ENCODE data around the gene DNAJC6.

The DNAJC6 gene

DNA sequence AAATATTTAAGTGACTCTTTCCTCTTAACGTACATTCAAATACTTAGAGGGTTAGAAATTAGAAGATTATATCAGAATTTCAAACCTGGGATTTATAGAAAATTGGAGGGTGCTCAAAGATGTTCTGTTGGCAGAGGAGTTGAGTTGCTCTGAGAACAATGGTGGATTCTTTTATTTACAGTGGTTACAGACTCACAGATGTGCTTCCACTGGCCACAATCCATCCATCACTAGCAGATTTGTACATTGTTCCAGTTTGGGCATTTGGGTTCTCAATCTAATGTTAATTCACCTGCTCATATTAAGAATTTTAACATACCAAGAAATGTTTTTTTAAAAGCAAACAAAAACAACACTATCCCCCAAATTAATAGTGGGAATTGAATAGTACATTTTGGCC is 23.5 kb downstream of the DNAJC6 start:
- TF ChIP-seq, protein P1, sequence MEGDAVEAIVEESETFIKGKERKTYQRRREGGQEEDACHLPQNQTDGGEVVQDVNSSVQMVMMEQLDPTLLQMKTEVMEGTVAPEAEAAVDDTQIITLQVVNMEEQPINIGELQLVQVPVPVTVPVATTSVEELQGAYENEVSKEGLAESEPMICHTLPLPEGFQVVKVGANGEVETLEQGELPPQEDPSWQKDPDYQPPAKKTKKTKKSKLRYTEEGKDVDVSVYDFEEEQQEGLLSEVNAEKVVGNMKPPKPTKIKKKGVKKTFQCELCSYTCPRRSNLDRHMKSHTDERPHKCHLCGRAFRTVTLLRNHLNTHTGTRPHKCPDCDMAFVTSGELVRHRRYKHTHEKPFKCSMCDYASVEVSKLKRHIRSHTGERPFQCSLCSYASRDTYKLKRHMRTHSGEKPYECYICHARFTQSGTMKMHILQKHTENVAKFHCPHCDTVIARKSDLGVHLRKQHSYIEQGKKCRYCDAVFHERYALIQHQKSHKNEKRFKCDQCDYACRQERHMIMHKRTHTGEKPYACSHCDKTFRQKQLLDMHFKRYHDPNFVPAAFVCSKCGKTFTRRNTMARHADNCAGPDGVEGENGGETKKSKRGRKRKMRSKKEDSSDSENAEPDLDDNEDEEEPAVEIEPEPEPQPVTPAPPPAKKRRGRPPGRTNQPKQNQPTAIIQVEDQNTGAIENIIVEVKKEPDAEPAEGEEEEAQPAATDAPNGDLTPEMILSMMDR (IDR thresholded peaks at IDR 0.05; ENCODE audit: borderline replicate concordance, insufficient read depth, low read depth, low read length) = no peak
- H3K4me3 ChIP-seq (ENCODE audit: low read depth, low read length) = no peak overlapping the region

DNA sequence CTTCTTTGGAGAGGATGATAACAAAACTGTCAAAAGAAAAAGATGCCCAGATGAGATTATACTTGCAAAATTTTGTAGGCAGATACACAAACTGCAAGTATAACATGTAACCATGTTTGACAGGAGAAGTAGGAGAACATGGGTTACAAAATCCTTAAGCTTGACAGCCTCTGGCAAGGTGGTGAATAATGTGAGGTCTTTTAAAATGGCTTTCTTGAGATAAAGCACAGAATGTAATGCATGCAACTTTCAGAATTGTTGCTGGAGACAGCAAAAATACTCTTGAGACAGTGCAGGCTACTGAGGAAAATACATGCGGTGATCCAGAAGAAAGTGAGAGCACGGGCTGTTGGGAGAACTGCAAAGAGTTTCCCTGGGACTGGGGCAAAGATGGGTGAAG is 24.7 kb downstream of the DNAJC6 start:
- H3K4me3 ChIP-seq (ENCODE audit: low read depth, low read length) = no peak overlapping the region
- TF ChIP-seq, protein P1 (IDR thresholded peaks at IDR 0.05; ENCODE audit: borderline replicate concordance, insufficient read depth, low read depth, low read length) = no peak

DNA sequence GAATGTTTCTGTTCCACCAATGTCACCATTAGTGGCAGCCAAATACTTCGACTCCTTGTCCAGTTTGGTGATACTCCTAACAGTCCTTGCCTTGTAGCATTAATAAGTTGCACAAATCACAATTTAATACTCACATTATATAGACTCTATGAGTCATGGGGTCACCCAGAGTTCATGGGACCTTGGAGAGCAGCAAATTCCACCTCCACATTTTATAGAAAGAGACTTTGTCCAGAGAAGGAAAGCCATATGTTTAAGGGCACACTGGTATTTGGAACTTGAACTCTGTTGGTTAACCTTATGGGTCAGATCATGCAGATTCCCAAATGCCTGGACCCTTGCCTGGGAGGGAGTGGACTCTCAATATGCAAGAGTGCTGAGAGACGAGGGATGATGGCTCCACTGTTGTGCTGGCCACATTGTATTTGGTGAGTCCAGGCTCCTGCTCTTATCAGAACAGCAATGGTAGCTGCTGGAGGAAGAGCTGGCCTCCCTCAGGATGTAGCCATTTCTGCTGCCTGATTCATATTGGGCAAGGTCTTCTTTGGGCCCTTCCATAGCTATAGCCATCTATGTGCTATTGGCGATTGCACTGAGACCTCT is 30.6 kb downstream of the DNAJC6 start:
- TF ChIP-seq, protein P1 (IDR thresholded peaks at IDR 0.05; ENCODE audit: borderline replicate concordance, insufficient read depth, low read depth, low read length) = no peak
- H3K4me3 ChIP-seq (ENCODE audit: low read depth, low read length) = no peak overlapping the region

DNA sequence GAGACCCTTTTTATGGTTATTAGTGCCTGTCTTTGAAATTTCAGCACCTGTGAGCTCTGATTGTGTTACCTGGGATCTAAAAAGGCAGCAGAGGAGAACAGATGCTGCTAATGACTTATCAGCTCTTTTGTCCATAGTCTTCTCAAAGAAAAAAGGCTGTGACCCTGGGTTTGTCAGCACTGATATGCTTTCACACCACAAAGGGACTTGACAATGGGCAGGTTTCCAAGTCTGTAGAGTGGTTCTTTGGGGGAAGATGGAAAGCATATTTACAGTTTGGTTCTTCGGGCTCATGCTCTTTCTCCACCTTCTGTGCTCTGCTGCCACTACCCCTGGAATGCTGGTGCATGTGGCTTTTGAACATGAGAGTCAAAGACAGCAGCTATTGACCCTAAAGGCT is 32.0 kb downstream of the DNAJC6 start:
- no peak overlapping the region for H3K4me3 ChIP-seq (ENCODE audit: low read depth, low read length)
- TF ChIP-seq, protein P1 (IDR thresholded peaks at IDR 0.05; ENCODE audit: borderline replicate concordance, insufficient read depth, low read depth, low read length) = no peak

DNA sequence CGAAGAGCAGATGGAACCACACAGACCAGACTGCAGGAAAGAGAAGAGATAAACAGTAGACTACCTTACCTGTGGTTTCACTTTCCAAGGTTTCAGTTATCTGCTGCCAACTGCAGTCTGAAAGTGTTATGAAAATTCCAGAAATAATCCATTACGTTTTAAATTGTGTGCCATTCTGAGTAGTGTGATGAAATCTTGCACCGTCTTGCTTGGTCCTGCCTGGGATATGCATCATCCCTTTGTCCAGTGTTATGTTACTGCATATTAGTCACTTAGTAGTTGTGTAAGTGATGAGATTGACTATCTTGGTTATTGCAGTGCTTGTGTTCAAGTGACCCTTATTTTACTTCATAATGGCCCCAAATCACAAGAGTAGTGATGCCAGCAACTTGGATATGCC is 33.9 kb downstream of the DNAJC6 start:
- TF ChIP-seq, protein P1 (IDR thresholded peaks at IDR 0.05; ENCODE audit: borderline replicate concordance, insufficient read depth, low read depth, low read length) = no peak
- no peak overlapping the region for H3K4me3 ChIP-seq (ENCODE audit: low read depth, low read length)

DNA sequence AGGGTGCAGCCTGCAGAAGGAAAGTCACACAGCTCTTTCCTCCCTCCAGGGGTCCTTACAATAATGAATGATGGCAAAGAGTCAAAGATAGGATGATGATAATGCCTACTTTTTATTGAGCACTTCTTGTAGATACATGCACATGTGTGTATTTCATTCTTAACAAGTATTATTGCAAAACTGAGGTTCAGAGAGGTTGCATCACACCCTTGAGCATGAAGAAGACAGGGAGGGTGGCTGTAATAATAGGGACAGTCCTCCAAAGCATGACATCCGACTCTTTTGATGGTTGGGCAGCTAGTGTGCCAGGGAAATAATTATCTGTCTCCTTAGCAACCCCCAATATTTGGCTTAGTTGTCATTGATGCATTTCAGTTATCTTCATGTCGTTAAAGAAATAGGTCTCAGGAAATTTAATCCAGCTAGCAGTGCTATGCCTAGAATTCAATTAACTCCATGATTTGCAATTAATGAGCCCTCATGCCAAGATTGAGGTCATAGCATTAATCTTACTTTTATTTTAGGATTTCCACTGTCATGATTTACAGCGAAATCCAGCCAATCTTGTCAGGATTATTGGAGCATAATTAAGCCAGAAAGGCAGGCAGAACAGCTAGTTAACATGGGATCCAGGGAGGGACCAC is 35.0 kb downstream of the DNAJC6 start:
- TF ChIP-seq, protein P1 (IDR thresholded peaks at IDR 0.05; ENCODE audit: borderline replicate concordance, insufficient read depth, low read depth, low read length) = no peak
- H3K4me3 ChIP-seq (ENCODE audit: low read depth, low read length) = no peak overlapping the region

DNA sequence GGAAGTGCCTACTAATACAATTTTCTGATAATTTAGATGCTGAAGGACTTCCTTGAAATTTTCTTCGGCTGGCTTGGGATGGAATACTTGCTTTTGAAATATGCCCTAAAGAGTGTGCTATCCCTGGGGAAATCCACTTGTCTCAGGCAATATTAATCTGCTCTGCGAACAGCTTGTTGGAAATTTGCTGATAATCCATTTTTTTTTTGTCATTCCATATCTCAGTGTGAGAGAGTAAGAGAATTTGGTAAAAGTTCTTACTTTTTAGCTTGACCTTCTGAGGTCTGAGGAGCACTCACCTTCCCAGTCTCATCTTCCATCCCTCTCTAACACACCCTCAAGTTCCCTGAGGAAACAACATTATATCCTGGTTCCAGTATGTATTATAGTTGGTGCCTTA is 36.8 kb downstream of the DNAJC6 start:
- no peak overlapping the region for H3K4me3 ChIP-seq (ENCODE audit: low read depth, low read length)
- TF ChIP-seq, protein P1 (IDR thresholded peaks at IDR 0.05; ENCODE audit: borderline replicate concordance, insufficient read depth, low read depth, low read length) = no peak
